ENCODE data around the gene NXPE4. TPM values are rescaled to one million over a fixed set of nuclear protein-coding genes. Genes with fewer than 3 reads are reported as not detected.

Gene NXPE4
- polyA plus RNA-seq, 3 donors = 0.07 TPM; not detected in 2

- no peak for DNase-seq (ENCODE audit: extremely low read depth in 1 of 11, low read depth in 9 of 11, low spot score in 4 of 11)
These were observed 25.8 kb downstream of the NXPE4 start for GRCh38 chr11:114569801-114570200.

DNA sequence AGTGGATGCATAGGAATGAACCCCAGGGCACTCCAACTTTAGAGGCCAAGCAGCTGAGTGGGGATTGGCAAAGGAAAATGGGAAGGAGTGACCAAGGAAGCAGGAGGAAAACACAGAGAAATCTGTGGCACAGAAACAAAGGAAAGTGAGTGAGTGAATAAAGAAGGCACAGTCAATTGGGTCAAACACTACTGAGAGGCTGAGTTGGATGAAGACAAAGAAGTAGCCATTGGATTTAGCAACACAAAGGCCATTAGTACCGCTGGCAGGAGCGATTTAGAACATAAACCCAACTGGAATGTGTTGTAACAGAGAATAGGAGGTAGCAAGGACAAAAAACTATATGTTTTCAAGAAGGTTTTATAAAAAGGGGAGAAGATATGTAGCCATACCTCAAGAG lies 29.3 kb downstream of the NXPE4 start:
- DNase-seq (ENCODE audit: extremely low read depth in 1 of 11, low read depth in 9 of 11, low spot score in 4 of 11) = no peak

- no peak for DNase-seq (ENCODE audit: extremely low read depth in 1 of 11, low read depth in 9 of 11, low spot score in 4 of 11)
These were observed 30.8 kb downstream of the NXPE4 start for GRCh38 chr11:114564831-114565230.

GRCh38 chr11:114563077-114563476 lies 32.5 kb downstream of the NXPE4 start:
- no peak for DNase-seq (ENCODE audit: extremely low read depth in 1 of 11, low read depth in 9 of 11, low spot score in 4 of 11)

GRCh38 chr11:114562166-114562916 lies 33.2 kb downstream of the NXPE4 start:
- no peak for DNase-seq (ENCODE audit: extremely low read depth in 1 of 11, low read depth in 9 of 11, low spot score in 4 of 11)

- no peak for DNase-seq (ENCODE audit: extremely low read depth in 1 of 11, low read depth in 9 of 11, low spot score in 4 of 11)
These were observed 35.9 kb downstream of the NXPE4 start, which contains the start of gene NXPE1 for GRCh38 chr11:114559425-114560310. Gene NXPE1, minus strand, starts transcription at chr11:114559881. Its CDS starts 8,680 bp downstream, at chr11:114551201.

DNA sequence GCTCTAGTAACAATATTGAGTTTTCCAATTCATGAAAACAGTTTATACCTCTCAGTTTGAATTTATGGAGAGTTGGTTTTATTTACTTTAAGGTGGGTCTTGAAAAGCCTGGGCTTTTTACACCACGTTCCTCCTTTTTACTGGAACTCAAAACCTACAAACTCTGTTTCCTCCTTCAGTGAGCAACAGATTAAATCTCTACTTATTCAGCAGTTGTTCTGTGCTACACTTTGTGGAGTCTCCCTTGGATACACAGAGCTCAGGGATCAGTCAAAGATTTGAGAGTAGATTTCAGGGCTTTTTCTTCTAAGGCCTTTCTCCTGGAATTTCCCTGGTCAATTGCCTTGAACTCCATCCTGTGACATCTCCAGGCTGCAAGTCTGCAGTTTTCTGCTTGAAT lies 39.5 kb downstream of the NXPE4 start:
- peak in 2 of 11 donors; percentile 4 for DNase-seq (ENCODE audit: extremely low read depth in 1 of 11, low read depth in 9 of 11, low spot score in 4 of 11)

DNA sequence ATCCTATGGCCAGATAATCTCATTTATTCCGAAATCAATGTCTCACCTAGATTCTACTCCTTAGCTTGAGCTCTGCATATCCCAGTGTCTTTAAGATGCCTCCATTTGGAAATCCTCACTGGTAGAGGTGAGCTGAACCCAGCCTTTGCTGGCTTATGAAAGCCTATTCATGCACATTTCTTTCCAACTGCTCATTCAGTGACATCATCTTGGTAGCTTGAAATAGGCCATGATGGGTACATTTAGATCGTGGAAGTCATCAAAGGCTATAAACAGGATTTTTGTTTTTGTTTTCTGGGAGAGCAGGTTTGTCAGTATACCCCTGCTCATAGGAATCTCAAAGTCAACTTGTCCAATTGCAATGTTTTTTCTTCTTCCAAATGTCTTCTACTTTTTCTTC lies 41.9 kb downstream of the NXPE4 start:
- no peak for DNase-seq (ENCODE audit: extremely low read depth in 1 of 11, low read depth in 9 of 11, low spot score in 4 of 11)

- no peak for DNase-seq (ENCODE audit: extremely low read depth in 1 of 11, low read depth in 9 of 11, low spot score in 4 of 11)
These were observed 44.5 kb downstream of the NXPE4 start for GRCh38 chr11:114551060-114551459.

DNA sequence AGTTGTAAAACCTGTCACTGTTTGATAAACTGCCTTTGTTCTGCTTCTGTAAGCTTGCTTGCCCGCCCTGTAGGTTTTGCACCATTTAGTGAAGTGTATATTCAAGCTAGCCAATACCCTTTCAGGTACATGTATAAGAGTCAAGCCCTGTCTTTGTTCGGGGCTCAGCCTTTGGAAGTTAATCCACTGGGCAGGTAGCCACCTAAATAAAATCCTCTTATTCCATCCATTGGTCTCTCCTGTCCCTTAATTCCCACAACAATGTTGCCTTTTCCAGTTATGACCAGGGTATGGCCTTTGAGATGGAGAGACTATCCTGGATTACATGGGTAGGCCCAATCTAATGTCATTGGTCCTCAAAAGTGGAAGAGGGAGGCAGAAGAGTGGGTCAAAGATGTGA lies 69.9 kb downstream of the NXPE4 start:
- no peak for DNase-seq (ENCODE audit: extremely low read depth in 1 of 11, low read depth in 9 of 11, low spot score in 4 of 11)

GRCh38 chr11:114524122-114524521 lies 71.5 kb downstream of the NXPE4 start:
- no peak for DNase-seq (ENCODE audit: extremely low read depth in 1 of 11, low read depth in 9 of 11, low spot score in 4 of 11)

DNA sequence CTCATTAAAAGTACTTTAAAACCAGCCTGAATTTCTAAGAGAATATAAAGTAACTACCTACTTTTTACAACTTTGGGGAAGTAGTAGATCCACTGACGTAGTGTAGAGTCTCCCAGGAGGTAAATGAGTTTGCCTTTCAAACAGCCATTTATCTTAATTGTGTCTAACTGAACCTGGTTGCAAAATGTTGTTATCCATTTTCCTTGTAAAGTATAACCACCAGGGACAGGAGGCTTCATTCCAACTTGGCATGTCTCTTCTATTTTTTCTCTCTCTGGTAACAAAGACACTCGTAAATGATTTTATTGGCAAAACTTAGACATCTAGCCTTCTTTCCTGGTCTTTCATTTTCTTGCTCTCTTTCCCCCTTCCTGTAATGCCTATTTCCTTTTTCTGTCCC lies 72.8 kb downstream of the NXPE4 start:
- DNase-seq (ENCODE audit: extremely low read depth in 1 of 11, low read depth in 9 of 11, low spot score in 4 of 11) = no peak

Other genes with a start within 250 kb of the NXPE4 start
- 10 to 100 TPM; 15.2 to 21.8 (median 16.4) TPM for gene C11orf71, start 195.3 kb downstream of the NXPE4 start, polyA plus RNA-seq (ENCODE audit: insufficient read length in 3 of 3)
- gene RBM7, start 195.1 kb downstream of the NXPE4 start, polyA plus RNA-seq (ENCODE audit: insufficient read length in 3 of 3) = 10 to 100 TPM; 48.7 to 61.6 (median 51.1) TPM
- 100 to 1,000 TPM; 108 to 135 (median 119) TPM for gene REXO2, start 156.3 kb downstream of the NXPE4 start, polyA plus RNA-seq (ENCODE audit: insufficient read length in 3 of 3)
- gene NXPE1, start 35.9 kb downstream of the NXPE4 start, polyA plus RNA-seq (ENCODE audit: insufficient read length in 3 of 3) = not detected
- under 1 TPM; 0.26 to 0.61 (median 0.47) TPM for gene NXPE2, start 82.7 kb upstream of the NXPE4 start, polyA plus RNA-seq (ENCODE audit: insufficient read length in 3 of 3)